Stimulated activated CD4-positive, alpha-beta T cell treated with anti-CD3 and anti-CD28 coated beads, Interleukin-4, amount 100 ng/mL, for 1 hour (primary cell): Measurements from ENCODE around the gene COPS9.

ENCODE experiments used
- DNase-seq: peaks from one replicate; pipeline ENCODE4 v3.0.0-alpha.2; 2020

COPS9 gene

GRCh38 chr2:240132651-240132980 is 3.5 kb downstream of the COPS9 start:
- DNase-seq, result no peak

GRCh38 chr2:240131941-240132650 is 4.0 kb downstream of the COPS9 start:
- DNase-seq, result no peak

- no peak for DNase-seq
These were observed 4.8 kb downstream of the COPS9 start for GRCh38 chr2:240131296-240131695.

GRCh38 chr2:240130393-240131195 is 5.5 kb downstream of the COPS9 start:
- no peak for DNase-seq

- DNase-seq, result no peak
These were observed 6.2 kb downstream of the COPS9 start for GRCh38 chr2:240129731-240130392.

GRCh38 chr2:240129311-240129710 is 6.8 kb downstream of the COPS9 start:
- no peak for DNase-seq

- no peak for DNase-seq
These were observed 7.4 kb downstream of the COPS9 start for GRCh38 chr2:240128608-240129145.

- DNase-seq, result no peak
These were observed 8.0 kb downstream of the COPS9 start for GRCh38 chr2:240127911-240128607.

- DNase-seq, result no peak
These were observed 8.8 kb downstream of the COPS9 start for GRCh38 chr2:240127191-240127750.

- DNase-seq, result no peak
These were observed 9.4 kb downstream of the COPS9 start for GRCh38 chr2:240126731-240127130.

GRCh38 chr2:240125742-240126141 is 10.4 kb downstream of the COPS9 start:
- DNase-seq, result no peak

GRCh38 chr2:240124651-240125030 is 11.5 kb downstream of the COPS9 start:
- no peak for DNase-seq

GRCh38 chr2:240123821-240124650 is 12.1 kb downstream of the COPS9 start:
- DNase-seq, result no peak

GRCh38 chr2:240121675-240122074 is 14.4 kb downstream of the COPS9 start:
- DNase-seq, result no peak

GRCh38 chr2:240121190-240121589 is 14.9 kb downstream of the COPS9 start:
- DNase-seq, result no peak

- no peak for DNase-seq
These were observed 21.9 kb downstream of the COPS9 start for GRCh38 chr2:240114233-240114632.

GRCh38 chr2:240112914-240113690 is 23.0 kb downstream of the COPS9 start:
- DNase-seq, result no peak

GRCh38 chr2:240111253-240111652 is 24.9 kb downstream of the COPS9 start:
- DNase-seq, result no peak

GRCh38 chr2:240109386-240109785 is 26.7 kb downstream of the COPS9 start:
- DNase-seq, result no peak

GRCh38 chr2:240107477-240107796 is 28.7 kb downstream of the COPS9 start:
- DNase-seq, result no peak
